Right lobe of liver (tissue), 6 donors: ENCODE measurements around the gene PHF2. TPM values are rescaled to one million over a fixed set of nuclear protein-coding genes. Genes with fewer than 3 reads are reported as not detected.

ENCODE experiments used
- ATAC-seq, 4 donors: fragments of 200-7000 bp; cut with Tn5 transposase; one replicate each; pipeline ENCODE4 v1.9.1; 2020; ENCODE audit warnings: mild to moderate bottlenecking in 4 of 4, moderate library complexity in 4 of 4
- DNase-seq, 3 donors: peaks; one replicate each; pipeline ENCODE4 v3.0.0-alpha.2; 2020
- H3K27ac ChIP-seq, 3 donors: fragments of 200-600 bp; one replicate each; pipeline ENCODE4 v1.8.0; 2022
- H3K27me3 ChIP-seq, 2 donors: fragments of 200-600 bp; one replicate each; pipeline ENCODE4 v1.8.0; 2022
- H3K36me3 ChIP-seq, 4 donors: fragments of 200-600 bp; sonication (generic) in 1 of 4; one replicate each; pipeline versions ENCODE4 v1.5.1 to v1.8.0; 2017 to 2022; ENCODE audit warnings: control low read depth in 1 of 4
- H3K4me1 ChIP-seq, 4 donors: fragments of 200-600 bp; sonication (generic) in 1 of 4; one replicate each; pipeline versions ENCODE4 v1.5.1 to v1.8.0; 2017 to 2022; ENCODE audit warnings: control low read depth in 1 of 4
- H3K4me3 ChIP-seq, 3 donors: fragments of 200-600 bp; one replicate each; pipeline ENCODE4 v1.8.0; 2022
- H3K9me3 ChIP-seq, 4 donors: fragments of 200-600 bp; sonication (generic) in 1 of 4; one replicate each; pipeline versions ENCODE4 v1.5.1 to v1.8.0; 2017 to 2022; ENCODE audit warnings: control low read depth in 1 of 4
- CTCF ChIP-seq, 4 donors: fragments of 200-600 bp in 3 of 4; fragments of 450-650 bp in 1 of 4; IDR thresholded peaks; one replicate each; pipeline versions ENCODE4 v1.5.1 to v1.8.0; 2016 to 2022; ENCODE audit warnings: antibody characterized with exemption in 4 of 4, mild to moderate bottlenecking in 2 of 4
- POLR2A ChIP-seq: fragments of 450-650 bp; IDR thresholded peaks from one replicate; pipeline ENCODE4 v1.6.1; 2017; ENCODE audit warnings: antibody characterized with exemption, mild to moderate bottlenecking
- WGBS: methylation state at CpG from one replicate; pipeline ENCODE4 v1.1.6; 2018; ENCODE audit warnings: low coverage, low lambda C conversion rate; ENCODE audit not compliant: insufficient coverage; ENCODE audit errors: missing lambda C conversion rate; 5-methylcytosine and 5-hydroxymethylcytosine counted together
- intact Hi-C, 2 donors: fragments of 100-400 bp; cut with DNase I; formaldehyde crosslinking; loops; one replicate each; pipeline versions ENCODE4 v1.11.2 to v1.14.1; 2022
- total RNA-seq, 6 experiments: library from RNA; depleted of rRNA in 2 of 6; stranded (reverse); fragments of >200 nt in 2 of 6; fragmentation: NEBNext Ultra II Directional in 3 of 6; extraction: Animal tissue kit (Norgen Biotek cat#: 25700) in 3 of 6; gene quantifications; one replicate each; pipeline versions ENCODE4 v1.1.0 to v1.2.4, GENCODE V29; 2016 to 2023
- donor health status: DM: no; HTN: yes; CAD: no.
- donor health status: DM: no; HTN: no; CAD: no.
- donor health status: DM: no; HTN: no; CAD: no.
- donor health status: DM: no; HTN: yes; CAD: no.
- donor health status: DM: no; HTN: yes; CAD: no.

PHF2 gene
- total RNA-seq, 6 experiments from 2014 or later = 6.3 to 8.5 (median 6.8) TPM

- TF ChIP-seq CTCF (IDR thresholded peaks at IDR 0.05) (no peak), POLR2A (no peak)
- ATAC-seq (no peak), DNase-seq (no peak)
- Histone ChIP-seq H3K4me3 (no peak overlapping the region), H3K36me3 (peaks cover 0 to 40% (median 6%) of the 10 kb centered on the region in 4 donors), H3K9me3 (no peaks in the 10 kb centered on the region), H3K27me3 (no peaks in the 10 kb centered on the region), H3K27ac (no peak overlapping the region), H3K4me1 (no peaks in the 10 kb centered on the region)
- 88% methylated on average over 4 of the region's 5 CpGs for WGBS
- intact Hi-C loops = no loop called here
Measured at GRCh38 chr9:93648181-93648580, 71.8 kb downstream of the PHF2 start.

GRCh38 chr9:93648836-93649235 is 72.5 kb downstream of the PHF2 start:
- Histone ChIP-seq H3K27me3 (no peaks in the 10 kb centered on the region), H3K4me3 (no peak overlapping the region), H3K9me3 (no peaks in the 10 kb centered on the region), H3K27ac (no peak overlapping the region), H3K36me3 (peaks cover 0 to 45% (median 6%) of the 10 kb centered on the region in 4 donors), H3K4me1 (no peaks in the 10 kb centered on the region)
- DNase-seq (peak in 1 of 3 donors; percentile 14), ATAC-seq (no peak)
- intact Hi-C loops = no loop called here
- WGBS = 89% methylated on average over 6 of the region's 13 CpGs
- TF ChIP-seq POLR2A (no peak), CTCF (IDR thresholded peaks at IDR 0.05) (no peak)

GRCh38 chr9:93649610-93650261 is 73.4 kb downstream of the PHF2 start:
- H3K27me3 ChIP-seq = no peaks in the 10 kb centered on the region
- TF ChIP-seq POLR2A = no peak
- H3K9me3 ChIP-seq = no peaks in the 10 kb centered on the region
- DNase-seq (peak in 1 of 3 donors; percentile 23), ATAC-seq (no peak)
- no peak overlapping the region for H3K4me3 ChIP-seq
- intact Hi-C loops = no loop called here
- peaks cover 0 to 47% (median 5%) of the 10 kb centered on the region in 4 donors for H3K36me3 ChIP-seq
- 85% methylated on average over 17 of the region's 19 CpGs for WGBS
- no peak overlapping the region for H3K27ac ChIP-seq
- H3K4me1 ChIP-seq = no peaks in the 10 kb centered on the region

- peaks cover 0 to 51% (median 6%) of the 10 kb centered on the region in 4 donors for H3K36me3 ChIP-seq
- no peak overlapping the region for H3K27ac ChIP-seq
- WGBS = 82% methylated on average over 8 of the region's 11 CpGs
- no peak overlapping the region for H3K4me3 ChIP-seq
- ATAC-seq = no peak
- H3K9me3 ChIP-seq = no peaks in the 10 kb centered on the region
- intact Hi-C loops = no loop called here
- H3K4me1 ChIP-seq = no peaks in the 10 kb centered on the region
- DNase-seq = peak; percentile 7 to 39 (median 39)
- no peaks in the 10 kb centered on the region for H3K27me3 ChIP-seq
- TF ChIP-seq POLR2A (no peak), CTCF (IDR thresholded peaks at IDR 0.05) (no peak)
Measured at GRCh38 chr9:93650448-93650847, 74.1 kb downstream of the PHF2 start.

GRCh38 chr9:93651521-93651950 is 75.2 kb downstream of the PHF2 start:
- intact Hi-C loops = no loop called here
- Histone ChIP-seq H3K27ac (no peak overlapping the region), H3K27me3 (no peaks in the 10 kb centered on the region), H3K4me3 (no peak overlapping the region), H3K4me1 (no peaks in the 10 kb centered on the region), H3K9me3 (no peaks in the 10 kb centered on the region), H3K36me3 (peaks cover 0 to 40% (median 6%) of the 10 kb centered on the region in 4 donors)
- peak in 1 of 3 donors; percentile 24 for DNase-seq
- no peak for TF ChIP-seq POLR2A
- TF ChIP-seq CTCF (IDR thresholded peaks at IDR 0.05) = no peak
- ATAC-seq = no peak
- 100% methylated on average over 2 of the region's 5 CpGs for WGBS
